NCI-H345 (cell line): ENCODE data around the gene CRIP1.
A peak's percentile ranks its signal among the peaks of the same experiment; 100 is the strongest.

Experiments used
- DNase-seq: peaks from one replicate; lab custom pipeline; 2025; lab: John Stamatoyannopoulos, UW

Gene CRIP1

DNA sequence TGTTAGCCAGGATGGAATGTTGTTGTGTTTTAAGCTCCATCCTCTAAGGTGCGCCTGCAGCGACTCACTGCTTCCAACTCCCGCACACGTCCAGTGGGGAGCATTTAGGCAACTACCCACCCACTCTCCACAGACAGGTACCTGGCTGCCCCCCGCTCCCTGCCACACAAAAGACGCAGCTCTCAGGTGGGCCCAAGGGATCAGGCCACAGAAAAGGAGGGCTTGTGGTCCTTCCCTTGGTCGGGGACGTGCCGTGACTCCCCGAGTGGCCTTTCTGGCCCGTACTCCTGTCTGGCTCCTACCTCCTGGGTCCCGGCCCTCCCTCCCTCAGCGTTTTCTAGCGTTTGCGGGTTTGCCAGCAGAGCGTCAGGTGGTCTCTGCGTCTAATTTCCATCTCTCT is 20.6 kb downstream of the CRIP1 start:
- DNase-seq, result no peak

DNA sequence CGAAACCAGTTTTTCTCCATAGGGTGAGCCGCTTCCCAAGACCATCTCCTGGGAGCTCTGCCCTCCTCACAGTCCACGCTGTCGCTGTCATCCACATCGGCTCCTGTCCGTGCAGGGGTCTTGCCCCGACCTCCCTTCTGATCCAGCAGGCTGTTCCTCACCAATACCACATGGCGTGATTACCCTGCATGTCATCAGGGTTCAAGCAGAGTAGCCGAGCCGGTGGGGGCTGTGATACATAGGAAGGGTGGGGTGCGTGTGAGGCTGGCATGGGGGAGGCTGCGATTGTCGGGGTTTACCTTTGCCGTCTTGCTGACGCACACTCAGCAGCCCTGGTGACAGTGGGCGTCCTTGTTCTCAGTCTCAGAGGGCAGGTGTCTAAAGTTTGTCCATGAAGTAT is 21.4 kb downstream of the CRIP1 start:
- no peak for DNase-seq

DNA sequence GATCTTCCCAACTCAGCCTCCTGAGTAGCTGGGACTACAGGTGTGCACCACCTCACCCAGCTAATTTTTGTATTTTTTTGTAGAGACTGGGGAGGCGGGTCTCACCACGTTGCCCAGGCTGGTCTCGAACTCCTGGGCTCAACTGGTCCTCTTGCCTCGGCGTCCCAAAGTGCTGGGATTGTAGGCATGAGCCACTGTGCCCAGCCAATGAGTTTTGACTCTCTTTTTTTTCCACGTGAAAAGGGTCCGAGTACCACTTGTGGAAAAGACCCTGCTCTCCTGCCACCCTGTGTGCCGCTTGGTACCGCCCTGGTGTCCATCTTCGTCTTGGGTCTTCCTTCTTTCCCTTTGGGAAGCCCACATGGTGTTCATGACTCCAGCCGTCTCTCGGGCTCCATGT is 21.9 kb downstream of the CRIP1 start:
- DNase-seq, result no peak

DNA sequence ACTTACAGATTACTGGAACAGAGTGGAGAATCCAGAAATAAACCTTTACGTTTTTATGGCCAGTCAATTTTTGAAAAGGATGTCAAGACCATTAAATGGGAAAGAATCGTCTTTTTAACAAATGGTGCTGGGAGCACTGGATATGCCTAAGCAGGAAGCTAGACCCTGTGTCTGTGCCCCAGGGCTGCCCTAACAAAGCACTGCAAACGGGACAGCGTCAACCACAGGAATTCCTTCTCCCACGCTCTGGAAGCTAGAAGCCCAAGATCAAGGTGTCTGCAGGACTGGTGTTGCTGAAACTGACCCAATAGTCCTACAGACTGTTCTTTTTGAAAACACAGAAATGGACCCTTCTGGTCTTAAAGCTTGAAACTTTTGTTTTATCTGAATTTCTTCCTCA is 30.4 kb downstream of the CRIP1 start:
- DNase-seq, result no peak

DNA sequence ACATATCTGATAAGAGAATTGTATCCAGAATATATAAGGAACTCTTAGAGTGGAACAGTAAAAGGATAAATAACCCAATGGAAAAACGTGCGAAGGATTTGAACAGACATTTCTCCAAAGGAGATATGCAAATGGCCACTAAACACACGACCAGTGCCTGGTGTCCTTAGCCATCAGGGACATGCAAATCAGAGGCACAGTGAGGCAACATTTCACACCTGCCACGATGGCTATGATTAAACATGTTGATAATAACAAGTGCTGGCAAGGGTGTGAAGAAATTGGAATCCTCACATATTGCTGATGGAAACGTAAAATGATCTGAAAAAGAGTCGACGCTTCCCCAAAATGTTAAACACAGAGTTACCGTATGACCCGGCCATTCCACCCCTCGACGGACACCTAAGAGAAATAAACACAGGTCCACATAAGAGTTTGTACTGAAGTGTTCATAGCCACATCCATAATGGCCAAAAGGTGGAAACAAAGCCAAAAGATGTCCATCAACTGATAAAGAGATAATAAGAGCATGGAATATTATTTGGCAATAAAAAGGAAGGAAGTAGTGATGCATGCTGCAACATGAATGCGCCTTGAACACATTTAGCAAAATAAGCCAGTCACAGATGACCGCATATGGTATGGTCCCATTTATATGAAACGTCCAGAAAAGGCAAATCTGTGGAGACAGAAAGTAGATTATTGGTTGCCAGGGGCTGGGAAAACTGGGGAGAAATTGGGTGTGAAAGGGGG is 33.4 kb downstream of the CRIP1 start:
- DNase-seq, result no peak

DNA sequence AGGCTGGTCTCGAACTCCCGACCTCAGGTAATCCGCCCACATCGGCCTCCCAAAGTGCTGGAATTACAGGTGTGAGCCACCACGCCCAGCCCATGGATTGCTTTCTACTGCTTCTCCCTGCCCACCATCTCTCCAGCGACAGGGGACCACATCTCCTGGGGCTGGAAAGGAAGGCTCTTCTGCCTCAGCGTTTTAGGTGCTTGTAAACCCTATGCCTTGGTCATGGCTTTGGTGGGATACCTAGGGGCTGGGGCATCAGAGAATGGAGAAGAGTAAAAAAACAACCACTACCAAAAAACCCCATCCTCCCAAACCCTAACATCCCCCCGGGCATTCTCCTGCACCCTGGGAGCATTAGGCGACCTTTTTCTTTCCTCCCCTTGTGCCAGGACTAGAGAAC is 38.6 kb downstream of the CRIP1 start:
- DNase-seq, result no peak

DNA sequence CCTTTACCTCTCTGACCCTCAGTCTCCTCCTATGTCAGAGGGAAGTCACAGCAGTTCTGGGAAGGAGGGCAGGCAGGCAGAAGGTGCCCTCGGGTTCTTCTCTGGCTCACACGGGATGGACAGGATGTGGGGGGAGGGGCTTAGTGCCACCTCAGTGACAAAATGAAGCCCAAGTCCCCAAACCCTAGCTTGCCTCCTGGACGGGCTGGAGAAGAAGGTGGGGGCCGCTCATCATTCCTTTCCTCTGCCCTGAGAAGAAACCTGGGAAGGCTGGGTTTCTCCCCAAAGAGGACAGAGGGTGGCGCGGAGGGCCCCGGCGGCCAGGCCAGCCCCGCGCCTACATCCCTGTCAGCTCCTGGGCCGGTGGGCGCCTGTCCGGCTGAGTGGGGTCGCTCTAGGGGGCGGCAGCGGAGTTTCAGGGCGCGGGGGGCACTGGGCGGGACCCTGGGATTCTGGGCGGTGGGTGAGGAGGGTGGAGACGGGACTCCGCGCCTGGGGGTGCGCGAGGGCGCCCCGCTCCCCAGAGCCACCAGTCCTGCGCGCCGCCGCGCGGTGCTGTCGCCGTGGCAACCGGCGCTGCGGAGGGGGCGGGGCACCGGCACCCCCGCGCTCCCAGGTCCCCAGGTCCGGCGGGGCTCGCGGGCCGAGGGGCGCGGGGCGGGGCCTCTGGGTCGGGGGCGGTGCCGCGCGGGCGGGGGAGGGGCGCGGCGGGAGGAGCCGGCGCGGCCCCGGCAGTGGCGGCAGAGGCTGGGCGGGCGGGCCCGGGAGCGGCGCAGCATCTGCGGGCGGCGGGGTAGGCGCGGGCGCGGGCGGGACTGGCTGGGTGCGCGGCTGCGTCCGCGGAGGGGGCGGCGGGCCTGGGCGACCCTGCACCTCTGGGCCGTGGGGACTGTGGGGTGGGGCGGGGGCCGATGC is 39.4 kb downstream of the CRIP1 start, which contains the start of gene TMEM121:
Gene TMEM121, plus strand, starts transcription at position 723 of the 915 bp plus-strand sequence. CDS start 2,252 bp downstream, outside the sequence.
- DNase-seq, result peak; percentile 55

DNA sequence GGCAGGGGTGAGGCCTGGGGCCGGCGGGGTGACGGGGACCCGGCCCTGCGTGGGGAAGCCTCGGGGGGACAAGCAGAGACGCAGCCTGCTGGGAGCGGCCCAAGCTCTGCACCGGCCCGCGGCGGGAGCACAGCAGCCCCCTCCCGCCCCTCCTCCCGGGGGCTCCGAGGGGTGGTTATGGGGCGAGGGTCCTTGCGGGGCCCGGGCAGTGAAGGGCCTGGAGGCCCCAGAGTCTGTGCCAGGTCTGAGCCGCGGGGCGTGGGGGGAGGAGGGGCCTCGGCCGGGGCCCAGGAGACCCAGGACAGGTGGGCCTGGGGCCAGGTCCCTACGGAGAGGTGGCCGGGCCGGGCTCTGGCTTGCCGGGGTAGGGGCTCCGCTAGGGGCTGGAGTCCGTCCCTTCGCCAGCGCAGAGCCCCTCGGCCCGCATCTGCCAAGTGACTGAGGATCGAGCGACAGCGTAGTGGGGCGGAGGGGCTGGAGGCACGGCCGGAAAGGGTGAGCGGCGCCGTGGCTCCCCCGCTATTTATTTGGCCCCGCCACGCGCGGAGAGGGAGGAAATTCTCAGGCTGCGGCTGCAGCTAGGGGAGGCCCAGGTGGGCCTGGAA is 40.2 kb downstream of the CRIP1 start:
- no peak for DNase-seq

DNA sequence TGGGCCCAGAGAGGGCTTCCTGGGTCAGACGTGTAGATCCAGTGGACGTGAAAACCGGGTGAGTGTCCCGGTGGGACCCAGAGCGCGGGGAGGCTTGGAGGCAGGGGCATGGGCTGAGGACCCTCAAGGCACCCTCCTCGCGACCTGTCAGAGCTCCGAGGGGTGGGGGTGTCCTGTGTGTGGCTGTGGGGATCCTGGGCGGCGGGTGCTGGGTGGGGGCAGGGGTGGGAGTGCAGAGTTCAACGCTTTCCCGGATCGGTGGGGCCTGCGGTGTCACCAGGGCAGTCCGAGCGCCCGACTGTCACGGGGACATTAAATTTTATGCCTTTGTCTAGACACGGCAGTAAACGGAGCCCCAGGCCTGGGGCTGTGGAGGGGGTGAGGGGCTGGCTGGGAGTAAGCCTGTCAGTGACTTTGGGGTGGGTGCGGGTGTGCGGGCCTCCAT is 40.7 kb downstream of the CRIP1 start:
- no peak for DNase-seq

DNA sequence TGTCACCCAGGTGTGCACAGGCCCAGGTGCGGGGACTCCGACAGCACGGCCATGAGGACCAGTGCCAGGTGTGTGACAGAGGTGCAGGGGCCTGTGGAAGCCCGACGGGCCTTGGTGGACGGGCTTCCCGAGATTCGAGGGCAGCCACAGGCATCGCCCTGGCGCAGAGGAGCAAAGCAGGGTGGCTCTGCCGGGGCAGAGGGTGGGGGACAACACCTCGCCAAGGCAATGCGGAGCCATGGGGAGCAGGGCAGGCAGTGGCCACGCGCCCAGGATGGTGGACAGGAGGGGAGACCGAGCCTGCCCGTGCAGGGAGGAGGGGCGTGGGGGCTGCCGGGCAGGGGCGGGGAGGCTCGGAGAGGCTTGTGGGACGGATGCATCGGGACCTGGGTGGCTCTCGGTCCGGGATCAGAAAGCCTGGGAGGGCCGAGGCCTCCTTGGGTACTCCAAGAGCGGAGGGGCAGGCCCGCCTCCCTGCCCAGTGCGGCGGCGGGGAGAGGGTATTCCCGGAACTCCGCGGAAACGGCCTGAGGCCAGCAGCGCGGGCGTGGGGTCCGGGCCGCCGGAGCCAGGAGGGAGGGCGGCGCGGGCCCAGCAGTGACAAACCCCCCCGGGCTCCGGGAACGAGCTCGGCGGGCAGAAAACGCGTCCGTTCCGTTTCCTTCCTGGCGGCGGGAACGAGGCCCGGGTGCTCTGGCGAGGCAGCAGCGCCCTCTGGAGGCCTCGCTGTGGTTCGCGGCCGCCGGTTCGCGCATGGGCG is 41.3 kb downstream of the CRIP1 start:
- DNase-seq, result peak; percentile 73

DNA sequence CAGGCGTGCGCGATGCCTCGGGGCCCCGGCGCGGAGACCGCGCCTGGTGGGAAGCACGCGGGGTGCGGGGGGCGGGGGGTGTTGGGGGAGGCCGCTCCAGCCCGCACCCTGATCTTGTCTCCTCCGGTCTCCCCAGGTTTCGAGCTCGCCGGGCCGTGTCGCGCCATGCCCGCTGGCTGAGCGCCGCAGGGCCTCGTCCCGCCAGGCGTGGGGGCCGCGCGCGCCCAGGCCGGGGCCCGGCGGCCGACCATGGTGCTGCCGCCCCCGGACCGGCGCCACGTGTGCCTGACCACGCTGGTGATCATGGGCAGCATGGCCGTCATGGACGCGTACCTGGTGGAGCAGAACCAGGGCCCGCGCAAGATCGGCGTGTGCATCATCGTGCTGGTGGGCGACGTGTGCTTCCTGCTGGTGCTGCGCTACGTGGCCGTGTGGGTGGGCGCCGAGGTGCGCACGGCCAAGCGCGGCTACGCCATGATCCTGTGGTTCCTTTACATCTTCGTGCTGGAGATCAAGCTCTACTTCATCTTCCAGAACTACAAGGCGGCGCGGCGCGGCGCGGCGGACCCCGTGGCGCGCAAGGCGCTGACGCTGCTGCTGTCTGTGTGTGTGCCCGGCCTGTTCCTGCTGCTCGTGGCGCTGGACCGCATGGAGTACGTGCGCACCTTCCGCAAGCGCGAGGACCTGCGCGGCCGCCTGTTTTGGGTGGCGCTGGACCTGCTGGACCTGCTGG is 42.1 kb downstream of the CRIP1 start:
- DNase-seq, result no peak

DNA sequence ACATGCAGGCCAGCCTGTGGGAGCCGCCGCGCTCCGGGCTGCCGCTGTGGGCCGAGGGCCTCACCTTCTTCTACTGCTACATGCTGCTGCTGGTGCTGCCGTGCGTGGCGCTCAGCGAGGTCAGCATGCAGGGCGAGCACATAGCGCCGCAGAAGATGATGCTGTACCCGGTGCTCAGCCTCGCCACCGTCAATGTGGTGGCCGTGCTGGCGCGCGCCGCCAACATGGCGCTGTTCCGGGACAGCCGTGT is 42.6 kb downstream of the CRIP1 start:
- DNase-seq, result no peak

DNA sequence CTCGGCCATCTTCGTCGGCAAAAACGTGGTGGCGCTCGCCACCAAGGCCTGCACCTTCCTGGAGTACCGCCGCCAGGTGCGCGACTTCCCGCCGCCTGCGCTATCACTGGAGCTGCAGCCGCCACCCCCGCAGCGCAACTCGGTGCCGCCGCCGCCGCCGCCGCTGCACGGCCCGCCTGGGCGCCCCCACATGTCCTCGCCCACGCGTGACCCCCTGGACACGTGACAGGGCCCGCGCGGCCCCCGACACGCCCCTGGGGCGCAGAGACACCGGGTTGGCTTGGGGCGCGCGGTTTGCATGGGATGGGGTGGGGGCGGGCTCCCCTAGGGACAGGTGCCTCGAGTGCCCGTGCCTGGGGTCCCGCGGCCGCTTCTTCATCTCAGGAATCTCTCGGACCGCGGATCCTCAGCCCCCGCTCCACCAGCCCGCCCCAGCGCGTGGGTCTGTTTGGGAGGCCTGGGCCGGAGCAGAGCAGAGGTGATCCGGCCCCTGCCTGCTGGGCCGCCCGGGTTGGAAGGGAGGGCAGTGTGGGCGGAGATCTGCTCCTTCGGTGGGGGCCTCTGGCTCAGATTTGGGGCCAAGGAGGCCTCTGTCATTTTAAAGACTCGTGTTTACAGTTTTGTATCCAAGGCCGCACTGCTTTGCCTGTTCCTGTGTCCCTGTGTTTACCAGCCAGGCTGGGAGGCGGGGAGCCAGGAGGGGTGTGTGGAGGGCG is 43.0 kb downstream of the CRIP1 start:
- no peak for DNase-seq

DNA sequence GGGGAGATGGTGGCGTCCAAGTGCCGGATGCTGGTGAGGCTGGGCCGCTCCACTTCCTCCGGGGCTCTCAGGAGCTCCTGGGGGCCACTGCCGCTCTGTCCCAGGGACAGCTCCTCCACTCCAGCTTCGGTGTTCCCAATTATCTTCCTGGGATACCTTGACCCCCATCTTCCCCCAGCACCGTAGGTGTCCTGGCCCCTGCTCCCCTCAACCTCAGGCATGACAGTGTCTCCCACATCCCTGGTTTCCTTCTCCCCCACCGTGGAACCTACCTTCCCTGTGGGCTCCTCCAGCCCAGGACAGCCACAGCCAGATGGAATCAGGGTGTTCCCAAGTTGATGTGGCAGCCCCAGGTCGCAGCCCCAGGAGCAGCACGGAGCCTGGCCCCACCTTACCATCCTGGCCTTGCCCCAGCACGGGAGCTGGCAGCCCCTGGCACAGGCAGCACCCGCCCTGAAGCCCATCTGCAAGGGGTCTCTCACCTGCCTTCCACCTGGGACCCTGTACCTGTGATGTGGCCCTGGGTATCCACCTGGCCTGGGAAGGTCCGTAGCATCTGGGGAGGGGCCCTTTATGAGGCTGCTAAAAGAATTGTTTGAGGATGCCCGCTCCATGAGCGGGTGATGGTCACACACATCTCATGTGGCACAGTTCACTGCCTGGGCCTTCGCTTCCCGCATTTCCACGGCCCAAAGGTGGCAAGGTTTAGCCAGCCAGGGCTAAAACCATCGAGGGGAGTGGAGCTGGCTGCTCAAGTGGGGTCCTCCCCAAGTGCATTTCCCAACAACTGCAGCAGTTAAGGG is 43.8 kb downstream of the CRIP1 start:
- no peak for DNase-seq

DNA sequence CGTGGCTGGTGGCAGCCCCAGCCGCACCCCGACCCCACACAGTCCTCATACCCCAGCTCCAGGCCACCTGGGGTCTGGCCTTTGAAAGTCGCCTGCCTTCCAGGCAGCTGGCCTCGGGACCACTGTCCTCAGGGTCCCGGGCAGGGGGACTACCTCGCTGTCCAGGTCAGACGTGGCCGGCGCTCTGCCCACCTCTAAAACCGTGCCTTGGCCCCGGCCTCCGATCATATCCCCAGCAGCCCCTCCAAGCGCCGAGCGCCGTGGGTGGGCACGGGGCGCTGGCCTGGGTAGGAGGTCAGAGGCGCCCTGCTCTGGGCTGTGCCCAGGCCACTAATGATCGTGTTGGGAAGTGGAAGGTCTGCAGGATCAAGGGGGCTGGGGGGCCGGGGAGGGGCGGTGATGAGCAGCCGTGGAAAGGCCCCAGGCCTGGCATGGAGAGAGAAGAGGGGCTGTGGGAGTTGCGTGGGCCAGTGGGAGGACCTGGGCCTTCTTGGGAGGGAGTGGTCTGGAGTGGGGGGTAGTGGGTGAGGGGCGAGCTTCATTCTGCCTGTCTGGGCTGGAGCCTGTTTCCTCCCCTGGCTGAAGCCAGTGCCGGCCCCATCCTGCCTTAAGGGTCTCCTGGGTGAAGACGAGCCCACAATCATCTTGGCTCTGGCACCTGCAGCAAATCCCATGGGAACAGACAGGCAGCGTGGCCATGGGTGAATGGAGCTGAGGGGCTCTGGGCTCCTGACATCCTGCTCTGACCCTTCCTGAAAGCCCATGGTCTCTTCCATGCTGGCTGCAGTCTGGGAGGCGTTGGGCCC is 44.6 kb downstream of the CRIP1 start:
- no peak for DNase-seq

DNA sequence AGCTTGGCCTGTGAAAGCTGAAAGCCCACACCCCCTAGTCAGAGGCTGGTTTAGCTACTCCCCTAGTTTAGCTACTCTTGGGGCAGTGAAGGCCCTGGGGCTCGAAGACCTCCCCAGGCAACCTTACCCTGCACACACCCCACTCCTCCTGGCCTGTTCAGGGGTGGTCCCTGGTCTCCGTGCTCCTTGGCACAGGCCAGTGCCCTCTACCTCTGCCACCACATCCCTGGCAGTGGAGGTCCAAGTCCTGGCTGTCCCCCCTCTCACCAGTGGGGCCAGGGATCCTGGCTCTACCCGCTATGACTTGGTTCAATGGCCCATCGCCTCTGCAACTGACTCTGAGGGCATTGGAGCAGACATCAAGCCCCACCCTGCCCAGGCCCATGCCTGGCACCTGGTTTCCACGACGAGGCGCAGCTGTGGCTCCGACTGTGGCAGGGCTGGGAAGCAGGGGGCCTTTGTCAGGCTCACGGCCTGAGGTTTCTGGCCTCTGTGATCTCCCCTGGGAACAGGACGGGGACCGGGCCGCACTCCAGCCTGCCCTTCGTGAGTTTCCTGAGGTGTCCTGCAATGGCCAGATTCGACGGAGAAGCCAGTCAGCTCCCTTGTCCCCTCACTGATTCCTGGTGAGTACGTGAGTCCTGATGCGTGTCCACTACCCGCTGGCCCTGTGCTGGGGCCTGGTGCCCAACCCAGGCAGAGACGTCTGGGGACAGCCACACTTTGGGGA is 45.4 kb downstream of the CRIP1 start:
- no peak for DNase-seq

DNA sequence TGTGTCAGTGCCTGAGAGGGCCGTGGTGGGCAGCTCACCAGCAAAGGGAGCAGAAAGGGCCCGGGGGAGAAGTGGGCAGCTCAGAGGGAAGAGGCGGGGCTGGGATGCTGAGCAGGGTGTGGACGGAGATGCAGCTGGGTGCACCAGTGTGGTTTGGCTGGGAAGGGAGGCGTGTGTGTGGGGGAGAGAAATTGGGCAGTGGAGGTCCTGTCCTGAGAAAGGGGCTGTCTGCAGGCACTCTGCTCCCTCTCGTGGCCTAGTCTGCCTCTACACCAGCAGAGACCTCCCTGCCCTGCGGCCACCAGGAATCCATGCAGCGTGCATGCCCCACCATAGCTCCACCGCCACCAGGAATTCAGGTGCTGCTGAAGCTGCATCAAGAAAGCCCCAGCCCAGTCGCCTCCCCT is 46.1 kb downstream of the CRIP1 start:
- no peak for DNase-seq

DNA sequence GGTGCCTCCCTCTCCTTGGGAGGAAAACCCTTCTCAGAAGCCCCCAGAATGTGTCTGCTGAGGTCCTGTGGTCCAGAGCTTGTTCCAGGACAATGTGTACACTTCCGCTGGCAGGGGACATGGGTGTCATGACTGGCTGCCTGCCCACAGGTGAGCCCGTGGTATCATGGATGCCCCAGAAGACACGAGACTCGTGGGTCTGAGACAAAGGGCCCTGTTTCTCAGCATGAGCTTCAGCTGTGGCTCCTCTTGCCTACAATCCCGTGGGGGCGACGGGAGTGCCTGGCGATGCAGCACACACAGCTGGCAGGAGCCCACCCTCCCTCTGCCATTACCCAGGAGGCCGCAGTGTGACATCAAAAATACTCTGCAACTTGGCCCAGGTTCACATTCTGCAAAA is 46.7 kb downstream of the CRIP1 start:
- DNase-seq, result no peak
